Measurements from ENCODE around the gene YBX2.
"Not testable (repeated sequence)": the region's sequence is repeated elsewhere in the genome, so short reads cannot be mapped to it uniquely, and the experiment has no call there.

Gene YBX2

GRCh38 chr17:7294614-7295153 is at the start of gene YBX2:
Gene YBX2, minus strand, starts transcription at chr17:7294639. Its CDS starts 139 bp downstream, at chr17:7294500.
- no peak for TF ChIP-seq CTCF (IDR thresholded peaks at IDR 0.05; ENCODE audit: insufficient read depth, low read length, poor library complexity, severe bottlenecking)
- peak within 1 kb of the TSS; percentile 45 for H3K4me3 ChIP-seq (replicated peaks; ENCODE audit: low read depth, low read length)
- peak; percentile 85 for DNase-seq (ENCODE audit: extremely low read depth, insufficient read length)

GRCh38 chr17:7343250-7343649 is 48.8 kb upstream of the YBX2 start:
- Histone ChIP-seq H3K4me3 (replicated peaks; ENCODE audit: low read depth, low read length) (no peak overlapping the region), H3K27me3 (replicated peaks; ENCODE audit: control insufficient read depth, insufficient read depth, low read length) (no peaks in the 10 kb centered on the region), H3K36me3 (ENCODE audit: control insufficient read depth, insufficient read depth, low read length) (peaks cover 43% of the 10 kb centered on the region)
- TF ChIP-seq CTCF (IDR thresholded peaks at IDR 0.05; ENCODE audit: insufficient read depth, low read length, poor library complexity, severe bottlenecking) = no peak
- DNase-seq (ENCODE audit: extremely low read depth, insufficient read length) = no peak

More at GRCh38 chr17:7294614-7295153, at the start of gene YBX2:
- Histone ChIP-seq H3K36me3 (ENCODE audit: control insufficient read depth, insufficient read depth, low read length) (no peaks in the 10 kb centered on the region), H3K27me3 (replicated peaks; ENCODE audit: control insufficient read depth, insufficient read depth, low read length) (peaks cover 2% of the 10 kb centered on the region; the same call in 1 of the 2 replicates)

GRCh38 chr17:7341842-7342241 is 47.4 kb upstream of the YBX2 start:
- H3K36me3 ChIP-seq (ENCODE audit: control insufficient read depth, insufficient read depth, low read length) = peaks cover 30% of the 10 kb centered on the region
- no peaks in the 10 kb centered on the region for H3K27me3 ChIP-seq (replicated peaks; ENCODE audit: control insufficient read depth, insufficient read depth, low read length)
- no peak for DNase-seq (ENCODE audit: extremely low read depth, insufficient read length)
- no peak overlapping the region for H3K4me3 ChIP-seq (replicated peaks; ENCODE audit: low read depth, low read length)
- no peak for TF ChIP-seq CTCF (IDR thresholded peaks at IDR 0.05; ENCODE audit: insufficient read depth, low read length, poor library complexity, severe bottlenecking)

GRCh38 chr17:7340179-7340578 is 45.7 kb upstream of the YBX2 start:
- peaks cover 23% of the 10 kb centered on the region for H3K36me3 ChIP-seq (ENCODE audit: control insufficient read depth, insufficient read depth, low read length)
- no peaks in the 10 kb centered on the region for H3K27me3 ChIP-seq (replicated peaks; ENCODE audit: control insufficient read depth, insufficient read depth, low read length)
- no peak for TF ChIP-seq CTCF (IDR thresholded peaks at IDR 0.05; ENCODE audit: insufficient read depth, low read length, poor library complexity, severe bottlenecking)
- H3K4me3 ChIP-seq (replicated peaks; ENCODE audit: low read depth, low read length) = no peak overlapping the region
- DNase-seq (ENCODE audit: extremely low read depth, insufficient read length) = no peak

- Histone ChIP-seq H3K4me3 (replicated peaks; ENCODE audit: low read depth, low read length) (peak overlapping the region; percentile 95), H3K36me3 (ENCODE audit: control insufficient read depth, insufficient read depth, low read length) (peaks cover 11% of the 10 kb centered on the region)
- DNase-seq (ENCODE audit: extremely low read depth, insufficient read length); H3K27me3 ChIP-seq (replicated peaks; ENCODE audit: control insufficient read depth, insufficient read depth, low read length): not testable (repeated sequence)
Measured at GRCh38 chr17:7337600-7337999, 43.2 kb upstream of the YBX2 start.

GRCh38 chr17:7336240-7337175 is 42.1 kb upstream of the YBX2 start, which contains the start of gene ACAP1:
Gene ACAP1, plus strand, starts transcription at chr17:7336529. Its CDS starts 206 bp downstream, at chr17:7336735.
- DNase-seq (ENCODE audit: extremely low read depth, insufficient read length) = peak; percentile 83
- H3K4me3 ChIP-seq (replicated peaks; ENCODE audit: low read depth, low read length) = peak within 1 kb of the TSS; percentile 95

GRCh38 chr17:7335765-7336164 is 41.3 kb upstream of the YBX2 start:
- not testable (repeated sequence) for DNase-seq (ENCODE audit: extremely low read depth, insufficient read length); H3K36me3 ChIP-seq (ENCODE audit: control insufficient read depth, insufficient read depth, low read length); H3K27me3 ChIP-seq (replicated peaks; ENCODE audit: control insufficient read depth, insufficient read depth, low read length)
- H3K4me3 ChIP-seq (replicated peaks; ENCODE audit: low read depth, low read length) = peak overlapping the region; percentile 95

More at GRCh38 chr17:7336240-7337175, 42.1 kb upstream of the YBX2 start, which contains the start of gene ACAP1:
- TF ChIP-seq CTCF (IDR thresholded peaks at IDR 0.05; ENCODE audit: insufficient read depth, low read length, poor library complexity, severe bottlenecking) = no peak
- Histone ChIP-seq H3K36me3 (ENCODE audit: control insufficient read depth, insufficient read depth, low read length) (peaks cover 5% of the 10 kb centered on the region), H3K27me3 (replicated peaks; ENCODE audit: control insufficient read depth, insufficient read depth, low read length) (no peaks in the 10 kb centered on the region)
